ENCODE data around the gene DQX1. TPM values are rescaled to one million over a fixed set of nuclear protein-coding genes. Genes with fewer than 3 reads are reported as not detected.
A peak's percentile ranks its signal among the peaks of the same experiment; 100 is the strongest.
"Not testable (repeated sequence)": the region's sequence is repeated elsewhere in the genome, so short reads cannot be mapped to it uniquely, and the experiment has no call there.

DQX1 gene
- total RNA-seq, 1 donor from 2014 or later: not detected

GRCh38 chr2:74474899-74475298 is 51.1 kb downstream of the DQX1 start:
- Mint-ChIP-seq H3K4me3 (ENCODE audit: unreplicated experiment) (no peak overlapping the region), H3K27me3 (ENCODE audit: low read depth) (no peaks in the 10 kb centered on the region), H3K36me3 (ENCODE audit: low read depth) (peaks cover 15% of the 10 kb centered on the region), H3K9me3 (ENCODE audit: low read depth) (no peaks in the 10 kb centered on the region), H3K27ac (ENCODE audit: unreplicated experiment) (peak overlapping the region; percentile 55), H3K4me1 (ENCODE audit: low read depth) (peaks cover 25% of the 10 kb centered on the region)
- DNase-seq (ENCODE audit: low spot score): no peak
- peak; percentile 57 for TF ChIP-seq CTCF (IDR thresholded peaks at IDR 0.05)

GRCh38 chr2:74474481-74474880 is 51.5 kb downstream of the DQX1 start:
- peak overlapping the region; percentile 55 for H3K27ac Mint-ChIP-seq (ENCODE audit: unreplicated experiment)
- no peaks in the 10 kb centered on the region for H3K27me3 Mint-ChIP-seq (ENCODE audit: low read depth)
- H3K36me3 Mint-ChIP-seq (ENCODE audit: low read depth): peaks cover 15% of the 10 kb centered on the region
- H3K9me3 Mint-ChIP-seq (ENCODE audit: low read depth): no peaks in the 10 kb centered on the region
- no peak for TF ChIP-seq CTCF (IDR thresholded peaks at IDR 0.05)
- peaks cover 25% of the 10 kb centered on the region for H3K4me1 Mint-ChIP-seq (ENCODE audit: low read depth)
- no peak overlapping the region for H3K4me3 Mint-ChIP-seq (ENCODE audit: unreplicated experiment)
- DNase-seq (ENCODE audit: low spot score): no peak

GRCh38 chr2:74472945-74473258 is 53.1 kb downstream of the DQX1 start:
- H3K9me3 Mint-ChIP-seq (ENCODE audit: low read depth): no peaks in the 10 kb centered on the region
- no peak for TF ChIP-seq CTCF (IDR thresholded peaks at IDR 0.05)
- H3K4me3 Mint-ChIP-seq (ENCODE audit: unreplicated experiment): peak overlapping the region; percentile 85

GRCh38 chr2:74472086-74472944 is 53.7 kb downstream of the DQX1 start, which contains the start of gene MRPL53:
MRPL53 (minus strand) TSS chr2:74472680; CDS start chr2:74472660, 20 bp downstream.
- peaks cover 9% of the 10 kb centered on the region for H3K36me3 Mint-ChIP-seq (ENCODE audit: low read depth)
- peaks cover 25% of the 10 kb centered on the region for H3K4me1 Mint-ChIP-seq (ENCODE audit: low read depth)
- peak within 1 kb of the TSS; percentile 85 for H3K4me3 Mint-ChIP-seq (ENCODE audit: unreplicated experiment)
- peak within 1 kb of the TSS; percentile 97 for H3K27ac Mint-ChIP-seq (ENCODE audit: unreplicated experiment)
- no peak for TF ChIP-seq CTCF (IDR thresholded peaks at IDR 0.05)
- H3K9me3 Mint-ChIP-seq (ENCODE audit: low read depth): no peaks in the 10 kb centered on the region
- peak; percentile 97 for DNase-seq (ENCODE audit: low spot score)
- H3K27me3 Mint-ChIP-seq (ENCODE audit: low read depth): no peaks in the 10 kb centered on the region

More at GRCh38 chr2:74472945-74473258, 53.1 kb downstream of the DQX1 start:
- Mint-ChIP-seq H3K27ac (ENCODE audit: unreplicated experiment) (peak overlapping the region; percentile 97), H3K4me1 (ENCODE audit: low read depth) (peaks cover 25% of the 10 kb centered on the region), H3K27me3 (ENCODE audit: low read depth) (no peaks in the 10 kb centered on the region), H3K36me3 (ENCODE audit: low read depth) (peaks cover 12% of the 10 kb centered on the region)
- no peak for DNase-seq (ENCODE audit: low spot score)

- peaks cover 25% of the 10 kb centered on the region for H3K4me1 Mint-ChIP-seq (ENCODE audit: low read depth)
- no peaks in the 10 kb centered on the region for H3K27me3 Mint-ChIP-seq (ENCODE audit: low read depth)
- H3K9me3 Mint-ChIP-seq (ENCODE audit: low read depth): no peaks in the 10 kb centered on the region
- peak overlapping the region; percentile 85 for H3K4me3 Mint-ChIP-seq (ENCODE audit: unreplicated experiment)
- peaks cover 8% of the 10 kb centered on the region for H3K36me3 Mint-ChIP-seq (ENCODE audit: low read depth)
- DNase-seq (ENCODE audit: low spot score): no peak
- peak overlapping the region; percentile 97 for H3K27ac Mint-ChIP-seq (ENCODE audit: unreplicated experiment)
- TF ChIP-seq CTCF (IDR thresholded peaks at IDR 0.05): no peak
These were observed 54.5 kb downstream of the DQX1 start for GRCh38 chr2:74471332-74472065.

- not testable (repeated sequence) for H3K36me3 Mint-ChIP-seq (ENCODE audit: low read depth); DNase-seq (ENCODE audit: low spot score); H3K27ac Mint-ChIP-seq (ENCODE audit: unreplicated experiment); H3K4me3 Mint-ChIP-seq (ENCODE audit: unreplicated experiment); H3K27me3 Mint-ChIP-seq (ENCODE audit: low read depth); H3K9me3 Mint-ChIP-seq (ENCODE audit: low read depth)
- peaks cover 29% of the 10 kb centered on the region for H3K4me1 Mint-ChIP-seq (ENCODE audit: low read depth)
These were observed 55.3 kb downstream of the DQX1 start for GRCh38 chr2:74470742-74471141.

Measured in chondrocyte (in vitro differentiated cells).